ENCODE results near the gene MPPED2.

GRCh38 chr11:30414806-30415205 is 171.3 kb downstream of the MPPED2 start:
- TF ChIP-seq CTCF (IDR thresholded peaks at IDR 0.05), result no peak
- TF ChIP-seq POLR2A (IDR thresholded peaks at IDR 0.05), result no peak
